GM23248 (cell line): ENCODE results near the gene GJB1. TPM values are rescaled to one million over a fixed set of nuclear protein-coding genes. Genes with fewer than 3 reads are reported as not detected.
"Not testable (repeated sequence)": the region's sequence is repeated elsewhere in the genome, so short reads cannot be mapped to it uniquely, and the experiment has no call there.

Source experiments
- DNase-seq: peaks from one replicate; pipeline ENCODE4 v3.0.0-alpha.2; 2015
- H2AFZ ChIP-seq: fragments of 200-600 bp; sonication (generic); 2 replicates; pipeline ENCODE4 v1.6.1; 2016; ENCODE audit warnings: antibody characterized with exemption
- H3F3A ChIP-seq: fragments of 200-600 bp; sonication (generic); 2 replicates; pipeline ENCODE4 v1.6.1; 2016; ENCODE audit warnings: mild to moderate bottlenecking, antibody characterized with exemption, mixed run types; ENCODE audit not compliant: insufficient read depth
- H3K27ac ChIP-seq: fragments of 200-600 bp; sonication (generic); 2 replicates; pipeline ENCODE4 v1.5.1; 2016; ENCODE audit warnings: mild to moderate bottlenecking
- H3K27me3 ChIP-seq: fragments of 200-600 bp; sonication (generic); replicated peaks from 2 replicates; pipeline ENCODE4 v1.6.1; 2016; ENCODE audit warnings: mild to moderate bottlenecking; ENCODE audit not compliant: insufficient read depth
- H3K36me3 ChIP-seq: fragments of 200-600 bp; sonication (generic); 2 replicates; pipeline ENCODE4 v1.6.1; 2016; ENCODE audit warnings: low read depth, mild to moderate bottlenecking
- H3K4me1 ChIP-seq: fragments of 200-600 bp; sonication (generic); 2 replicates; pipeline ENCODE4 v1.6.1; 2016; ENCODE audit warnings: mild to moderate bottlenecking; ENCODE audit not compliant: insufficient read depth
- H3K4me2 ChIP-seq: fragments of 200-600 bp; sonication (generic); one replicate; pipeline ENCODE4 v1.6.1; 2016; ENCODE audit warnings: mild to moderate bottlenecking; ENCODE audit not compliant: unreplicated experiment
- H3K4me3 ChIP-seq: fragments of 200-600 bp; sonication (generic); 2 replicates; pipeline ENCODE4 v1.5.1; 2016; ENCODE audit warnings: mild to moderate bottlenecking
- H3K79me2 ChIP-seq: fragments of 200-600 bp; sonication (generic); 2 replicates; pipeline ENCODE4 v1.6.1; 2016; ENCODE audit warnings: mild to moderate bottlenecking; ENCODE audit not compliant: insufficient read depth
- H3K9ac ChIP-seq: fragments of 200-600 bp; sonication (generic); 2 replicates; pipeline ENCODE4 v1.6.1; 2016; ENCODE audit warnings: mild to moderate bottlenecking
- H3K9me2 ChIP-seq: fragments of 200-600 bp; sonication (generic); 2 replicates; pipeline ENCODE4 v1.6.1; 2016; ENCODE audit warnings: mixed run types, mild to moderate bottlenecking, moderate library complexity; ENCODE audit not compliant: insufficient read depth
- H3K9me3 ChIP-seq: fragments of 200-600 bp; sonication (generic); one replicate; pipeline ENCODE4 v1.6.1; 2017; ENCODE audit warnings: low read depth
- H4K20me1 ChIP-seq: fragments of 200-600 bp; sonication (generic); 2 replicates; pipeline ENCODE4 v1.6.0; 2016; ENCODE audit not compliant: insufficient read depth
- EZH2 ChIP-seq: fragments of 200-600 bp; sonication (generic); IDR thresholded peaks from 2 replicates; pipeline ENCODE4 v1.6.1; 2018; ENCODE audit warnings: antibody characterized with exemption, mild to moderate bottlenecking; ENCODE audit not compliant: insufficient read depth, poor library complexity, severe bottlenecking
- EZH2phosphoT487 ChIP-seq: fragments of 200-600 bp; sonication (generic); IDR thresholded peaks from 2 replicates; pipeline ENCODE4 v1.6.1; 2018; ENCODE audit warnings: antibody characterized with exemption, moderate library complexity, mild to moderate bottlenecking, low read depth; ENCODE audit not compliant: insufficient read depth
- WGBS, 2 experiments: methylation state at CpG; one replicate each; pipeline ENCODE4 v1.1.6; 2015 to 2017; ENCODE audit warnings: low lambda C conversion rate in 2 of 2, low coverage in 1 of 2; ENCODE audit errors: missing lambda C conversion rate in 2 of 2; 5-methylcytosine and 5-hydroxymethylcytosine counted together
- in situ Hi-C: fragments of 300-500 bp; cut with MboI; formaldehyde crosslinking; loops from 2 replicates; pipeline ENCODE4 v1.15.0; 2020
- polyA plus RNA-seq: library from polyadenylated mRNA; unstranded; fragments of >200 nt; fragmentation: Nextera tagmentation; extraction: Ambion mirVana; gene quantifications from 2 replicates; pipeline ENCODE4 v1.2.1, GENCODE V29; 2016
- total RNA-seq: library from RNA; depleted of rRNA; stranded (reverse); fragments of >200 nt; shearing (Covaris generic); gene quantifications from 2 replicates; pipeline ENCODE4 v1.2.3, GENCODE V29; 2014

The GJB1 gene
- total and polyA plus RNA-seq, 2 experiments from 2014 or later, result not detected

DNA sequence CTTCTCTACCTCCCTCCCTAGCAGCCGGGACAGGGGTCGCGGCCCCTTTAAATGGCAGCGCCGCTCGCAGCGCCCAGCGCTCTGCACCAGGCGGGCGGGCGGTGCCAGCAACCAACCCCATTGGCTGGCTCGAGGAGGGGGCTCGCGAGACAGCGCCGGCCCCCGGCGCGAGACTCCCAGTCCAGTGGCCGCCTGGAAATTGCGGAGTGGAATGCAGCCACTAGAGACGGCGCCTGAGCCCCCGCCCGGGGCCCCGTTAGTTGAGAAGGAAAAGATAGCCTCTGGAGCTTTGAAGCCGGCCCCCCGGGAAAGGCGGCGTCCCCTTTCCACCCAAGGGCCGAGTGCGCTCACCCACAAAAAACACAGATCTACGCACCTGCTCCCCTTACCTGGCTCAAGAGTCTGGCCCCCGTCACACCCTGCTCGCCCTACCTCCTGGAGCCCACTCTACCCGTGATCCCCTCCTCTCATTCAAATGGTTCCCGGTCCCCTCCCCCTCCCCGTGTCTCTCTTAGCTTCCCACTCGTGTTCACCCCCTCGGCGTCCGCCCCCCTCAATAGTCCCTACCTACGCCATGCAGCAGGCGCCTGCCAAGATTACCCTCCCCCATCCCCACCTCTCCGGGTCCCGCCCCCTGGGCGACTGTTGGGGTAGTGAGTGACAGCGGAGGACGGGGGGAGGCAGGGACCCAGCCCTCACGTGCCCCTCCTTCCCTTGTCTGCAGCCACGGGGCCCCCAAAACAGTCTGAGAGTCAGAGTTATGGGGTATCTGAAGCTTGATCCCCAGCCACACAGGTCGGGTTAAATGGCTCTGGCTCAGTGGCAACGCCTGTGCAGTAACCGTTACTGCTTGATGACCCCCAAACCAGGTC lies 31.3 kb downstream of the GJB1 start, which contains the start of gene ZMYM3:
Gene ZMYM3 (minus strand): TSS at position 49 of the 872 bp plus-strand sequence. CDS start 885 bp downstream, outside the sequence.
- peak within 1 kb of the TSS; percentile 43 for H3K27ac ChIP-seq

DNA sequence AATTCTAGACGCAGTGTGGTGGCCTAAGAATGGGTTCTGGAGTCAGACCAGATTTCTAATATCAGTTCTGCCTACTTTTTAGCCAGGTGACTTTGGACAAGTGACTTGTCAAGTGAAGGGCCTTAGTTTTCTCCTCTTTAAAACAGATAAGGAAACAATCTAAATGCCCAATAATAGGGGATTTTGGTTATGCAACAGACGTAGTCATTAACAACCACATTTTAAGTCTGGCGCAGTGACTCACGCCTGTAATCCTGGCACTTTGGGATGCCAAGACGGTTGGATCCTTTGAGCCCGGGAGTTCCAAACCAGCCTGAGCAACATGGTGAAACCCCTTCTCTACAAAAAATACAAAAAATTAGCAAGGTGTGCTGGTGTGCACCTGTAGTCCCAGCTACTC lies 33.0 kb downstream of the GJB1 start:
- H3K4me2 ChIP-seq, result no peak overlapping the region
- H3K36me3 ChIP-seq, result no peaks in the 10 kb centered on the region
- H3K4me3 ChIP-seq, result no peak overlapping the region
- no peaks in the 10 kb centered on the region for H3F3A ChIP-seq
- in situ Hi-C loops, result no loop called here
- peaks cover 8% of the 10 kb centered on the region; the same call in 1 of the 2 replicates for H3K4me1 ChIP-seq
- no peak for TF ChIP-seq EZH2
- TF ChIP-seq EZH2phosphoT487, result no peak
- no peaks in the 10 kb centered on the region for H3K9me2 ChIP-seq
- H3K27me3 ChIP-seq, result no peaks in the 10 kb centered on the region
- H3K27ac ChIP-seq, result no peak overlapping the region
- H2AFZ ChIP-seq, result peak overlapping the region; percentile 92; the same call in 1 of the 2 replicates
- H3K9me3 ChIP-seq, result no peaks in the 10 kb centered on the region
- H3K9ac ChIP-seq, result no peak overlapping the region
- no peak for DNase-seq
- peaks cover 7% of the 10 kb centered on the region for H3K79me2 ChIP-seq
- no peaks in the 10 kb centered on the region for H4K20me1 ChIP-seq
- WGBS, 2 experiments, result 94 to 95% methylated on average over 5 to 6 of the region's 6 CpGs

More for the DNA sequence above, 31.3 kb downstream of the GJB1 start, which contains the start of gene ZMYM3:
- TF ChIP-seq EZH2, result no peak
- TF ChIP-seq EZH2phosphoT487, result no peak
- whole genome bisulfite sequencing, 2 experiments, result 2% methylated on average over 11 to 23 of the region's 54 CpGs
- Histone ChIP-seq H3K4me3 (peak within 1 kb of the TSS; percentile 87), H3K4me2 (peak within 1 kb of the TSS; percentile 83), H3K79me2 (peaks cover 7% of the 10 kb centered on the region), H3K4me1 (peaks cover 8% of the 10 kb centered on the region; the same call in 1 of the 2 replicates), H2AFZ (peak within 1 kb of the TSS; percentile 92), H3K9me2 (no peaks in the 10 kb centered on the region), H3F3A (no peaks in the 10 kb centered on the region), H3K27me3 (no peaks in the 10 kb centered on the region), H4K20me1 (no peaks in the 10 kb centered on the region), H3K9ac (peak within 1 kb of the TSS; percentile 88), H3K9me3 (no peaks in the 10 kb centered on the region), H3K36me3 (no peaks in the 10 kb centered on the region)
- peak; percentile 91 for DNase-seq
- in situ Hi-C loops, result no loop called here

DNA sequence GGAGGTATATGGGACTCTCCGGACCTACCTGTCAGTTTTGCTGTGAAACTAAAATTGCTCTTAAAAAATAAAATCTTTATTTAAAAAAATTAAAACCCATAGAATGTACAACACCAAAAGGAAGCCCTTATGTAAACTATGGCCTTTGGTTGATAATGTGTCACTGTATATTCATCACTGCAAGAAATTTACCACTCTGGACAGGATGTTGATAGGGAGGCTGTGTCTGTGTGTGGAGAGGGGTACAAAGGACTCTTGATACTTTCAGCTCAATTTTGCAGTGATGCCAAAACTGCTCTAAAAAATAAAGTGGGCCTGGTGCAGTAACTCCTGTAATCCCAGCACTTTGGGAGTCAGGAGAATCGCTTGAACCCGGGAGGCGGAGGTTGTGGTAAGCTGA lies 33.8 kb downstream of the GJB1 start:
- DNase-seq, result no peak
- H4K20me1 ChIP-seq, result no peaks in the 10 kb centered on the region
- 96 to 99% methylated on average over 4 of the region's 4 CpGs for WGBS, 2 experiments
- no peak for TF ChIP-seq EZH2
- TF ChIP-seq EZH2phosphoT487, result no peak
- in situ Hi-C loops, result no loop called here
- H3K27me3 ChIP-seq, result no peaks in the 10 kb centered on the region
- H3K9me3 ChIP-seq, result no peaks in the 10 kb centered on the region
- H3K79me2 ChIP-seq, result peaks cover 7% of the 10 kb centered on the region
- H3F3A ChIP-seq, result no peaks in the 10 kb centered on the region
- no peak overlapping the region for H3K4me2 ChIP-seq
- no peak overlapping the region for H2AFZ ChIP-seq
- no peak overlapping the region for H3K9ac ChIP-seq
- H3K36me3 ChIP-seq, result no peaks in the 10 kb centered on the region
- H3K4me1 ChIP-seq, result peaks cover 8% of the 10 kb centered on the region; the same call in 1 of the 2 replicates
- H3K9me2 ChIP-seq, result no peaks in the 10 kb centered on the region
- H3K27ac ChIP-seq, result no peak overlapping the region
- H3K4me3 ChIP-seq, result no peak overlapping the region

DNA sequence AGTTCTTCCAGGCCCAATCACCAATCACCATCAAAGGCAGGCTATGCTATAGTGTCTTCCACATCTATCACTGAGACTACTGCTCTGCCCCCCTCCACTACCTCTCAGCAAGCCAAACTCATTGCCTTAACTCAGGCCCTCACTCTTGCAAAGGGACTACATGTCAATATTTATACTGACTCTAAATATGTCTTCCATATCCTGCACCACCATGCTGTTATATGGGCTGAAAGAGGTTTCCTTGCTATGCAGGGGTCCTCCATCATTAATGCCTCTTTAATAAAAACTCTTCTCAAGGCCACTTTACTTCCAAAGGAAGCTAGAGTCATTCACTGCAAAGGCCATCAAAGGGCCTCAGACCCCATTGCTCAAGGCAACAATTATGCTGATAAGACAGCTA lies 45.6 kb downstream of the GJB1 start:
- H3K9me2 ChIP-seq, H3K9me3 ChIP-seq, H4K20me1 ChIP-seq, H3K36me3 ChIP-seq, H3K4me3 ChIP-seq, H3K4me1 ChIP-seq, H3K4me2 ChIP-seq, H3K79me2 ChIP-seq, DNase-seq, in situ Hi-C loops, H3F3A ChIP-seq, H3K27me3 ChIP-seq, H3K9ac ChIP-seq, H3K27ac ChIP-seq, H2AFZ ChIP-seq: not testable (repeated sequence)
